HTR-8/SVneo (cell line): ENCODE results near the gene ARHGEF19.

ENCODE experiments used
- DNase-seq: peaks from one replicate; pipeline ENCODE4 v3.0.0; 2011; ENCODE audit warnings: low spot score, mixed read lengths; ENCODE audit not compliant: insufficient read length
- FAIRE-seq: peaks from 2 replicates; lab custom pipeline; 2011; peaks lifted over from hg19 to GRCh38; lab: Jason Lieb, UNC

The ARHGEF19 gene

GRCh38 chr1:16155537-16156410 lies 56.7 kb downstream of the ARHGEF19 start, which contains the start of gene EPHA2:
Gene EPHA2 (minus strand): TSS chr1:16156069. CDS start chr1:16155932, 137 bp downstream.
- FAIRE-seq (peak; percentile 36), DNase-seq (peak; percentile 87)

GRCh38 chr1:16153999-16154673 lies 58.3 kb downstream of the ARHGEF19 start:
- no peak for DNase-seq
- no peak for FAIRE-seq

GRCh38 chr1:16153096-16153998 lies 59.1 kb downstream of the ARHGEF19 start:
- DNase-seq (no peak), FAIRE-seq (no peak)

GRCh38 chr1:16152481-16153087 lies 59.9 kb downstream of the ARHGEF19 start:
- FAIRE-seq = no peak
- DNase-seq = no peak

GRCh38 chr1:16151995-16152384 lies 60.5 kb downstream of the ARHGEF19 start:
- DNase-seq = no peak
- no peak for FAIRE-seq

GRCh38 chr1:16151196-16151994 lies 61.1 kb downstream of the ARHGEF19 start:
- FAIRE-seq (no peak), DNase-seq (no peak)

GRCh38 chr1:16150508-16150907 lies 61.9 kb downstream of the ARHGEF19 start:
- FAIRE-seq (no peak), DNase-seq (no peak)

GRCh38 chr1:16149702-16150488 lies 62.6 kb downstream of the ARHGEF19 start:
- DNase-seq (no peak), FAIRE-seq (no peak)

- FAIRE-seq = no peak
Observed at GRCh38 chr1:16149146-16149545, 63.3 kb downstream of the ARHGEF19 start.

GRCh38 chr1:16148329-16149092 lies 63.9 kb downstream of the ARHGEF19 start:
- FAIRE-seq (no peak), DNase-seq (no peak)

More at GRCh38 chr1:16149146-16149545, 63.3 kb downstream of the ARHGEF19 start:
- DNase-seq = no peak
